Chondrocyte (in vitro differentiated cells): ENCODE data around the gene CHMP3. TPM values are rescaled to one million over a fixed set of nuclear protein-coding genes. Genes with fewer than 3 reads are reported as not detected.

Experiments
- DNase-seq: peaks from one replicate; pipeline ENCODE4 v3.0.0; 2021; ENCODE audit warnings: mixed read lengths, low spot score
- H3K27ac Mint-ChIP-seq: one replicate; pipeline ENCODE4 v1.8.0; 2021; ENCODE audit warnings: mild to moderate bottlenecking, moderate library complexity, mixed read lengths; ENCODE audit not compliant: unreplicated experiment
- H3K27me3 Mint-ChIP-seq: 2 replicates; pipeline ENCODE4 v1.8.0; 2021; ENCODE audit warnings: low read depth, mixed read lengths
- H3K36me3 Mint-ChIP-seq: 2 replicates; pipeline ENCODE4 v1.8.0; 2021; ENCODE audit warnings: low read depth, mixed read lengths
- H3K4me1 Mint-ChIP-seq: 2 replicates; pipeline ENCODE4 v1.8.0; 2021; ENCODE audit warnings: low read depth, mild to moderate bottlenecking, mixed read lengths
- H3K4me3 Mint-ChIP-seq: one replicate; pipeline ENCODE4 v1.8.0; 2021; ENCODE audit warnings: mild to moderate bottlenecking, moderate library complexity, mixed read lengths; ENCODE audit not compliant: unreplicated experiment
- H3K9me3 Mint-ChIP-seq: 2 replicates; pipeline ENCODE4 v1.8.0; 2021; ENCODE audit warnings: low read depth, mixed read lengths
- CTCF ChIP-seq: fragments of 200-600 bp; sonication (generic); IDR thresholded peaks from 2 replicates; pipeline ENCODE4 v1.5.0; 2021; ENCODE audit warnings: antibody characterized with exemption, mild to moderate bottlenecking, moderate library complexity
- total RNA-seq: library from RNA; stranded (reverse); gene quantifications from 3 replicates; pipeline ENCODE4 v1.2.1, GENCODE V29; 2021

The CHMP3 gene
- total RNA-seq, 1 donor from 2014 or later, result 106 TPM

GRCh38 chr2:86521922-86522321 is 41.3 kb downstream of the CHMP3 start:
- Mint-ChIP-seq H3K36me3 (peaks cover 7% of the 10 kb centered on the region), H3K27ac (no peak overlapping the region)
- no peak for DNase-seq

GRCh38 chr2:86520153-86520552 is 43.1 kb downstream of the CHMP3 start:
- Mint-ChIP-seq H3K36me3 (peaks cover 4% of the 10 kb centered on the region), H3K27ac (no peak overlapping the region), H3K27me3 (no peaks in the 10 kb centered on the region), H3K4me1 (peaks cover 15% of the 10 kb centered on the region), H3K4me3 (no peak overlapping the region), H3K9me3 (peaks cover 5% of the 10 kb centered on the region)
- DNase-seq, result no peak
- TF ChIP-seq CTCF, result peak; percentile 21

More at GRCh38 chr2:86521922-86522321, 41.3 kb downstream of the CHMP3 start:
- no peak for TF ChIP-seq CTCF
- H3K9me3 Mint-ChIP-seq, result peaks cover 5% of the 10 kb centered on the region
- peaks cover 15% of the 10 kb centered on the region for H3K4me1 Mint-ChIP-seq
- H3K27me3 Mint-ChIP-seq, result no peaks in the 10 kb centered on the region
- no peak overlapping the region for H3K4me3 Mint-ChIP-seq

GRCh38 chr2:86519349-86519748 is 43.9 kb downstream of the CHMP3 start:
- Mint-ChIP-seq H3K4me3 (no peak overlapping the region), H3K9me3 (peaks cover 5% of the 10 kb centered on the region), H3K36me3 (peaks cover 6% of the 10 kb centered on the region), H3K27ac (peak overlapping the region; percentile 38), H3K27me3 (no peaks in the 10 kb centered on the region), H3K4me1 (peaks cover 21% of the 10 kb centered on the region)
- TF ChIP-seq CTCF, result no peak
- DNase-seq, result no peak

GRCh38 chr2:86518481-86518880 is 44.8 kb downstream of the CHMP3 start:
- Mint-ChIP-seq H3K9me3 (peaks cover 5% of the 10 kb centered on the region), H3K4me3 (no peak overlapping the region), H3K27me3 (no peaks in the 10 kb centered on the region), H3K36me3 (peaks cover 6% of the 10 kb centered on the region), H3K27ac (no peak overlapping the region), H3K4me1 (peaks cover 23% of the 10 kb centered on the region)
- DNase-seq, result no peak
- peak; percentile 70 for TF ChIP-seq CTCF

- H3K27ac Mint-ChIP-seq, result no peak overlapping the region
- peaks cover 12% of the 10 kb centered on the region for H3K36me3 Mint-ChIP-seq
- no peak overlapping the region for H3K4me3 Mint-ChIP-seq
- no peaks in the 10 kb centered on the region for H3K27me3 Mint-ChIP-seq
- peaks cover 15% of the 10 kb centered on the region for H3K4me1 Mint-ChIP-seq
- DNase-seq, result no peak
- H3K9me3 Mint-ChIP-seq, result no peaks in the 10 kb centered on the region
- no peak for TF ChIP-seq CTCF
Measured at GRCh38 chr2:86513948-86514660, 49.1 kb downstream of the CHMP3 start.
